ENCODE measurements around the gene XXYLT1.

The XXYLT1 gene

GRCh38 chr3:195249858-195250464 is 21.0 kb downstream of the XXYLT1 start:
- H3K4me3 ChIP-seq (replicated peaks; ENCODE audit: low read depth, low read length), result no peak overlapping the region
- DNase-seq (ENCODE audit: extremely low read depth, low read depth), result no peak
- no peak for TF ChIP-seq CTCF (IDR thresholded peaks at IDR 0.05; ENCODE audit: low read depth, low read length, missing control alignments)

GRCh38 chr3:195249057-195249770 is 21.7 kb downstream of the XXYLT1 start:
- H3K4me3 ChIP-seq (replicated peaks; ENCODE audit: low read depth, low read length), result no peak overlapping the region
- TF ChIP-seq CTCF (IDR thresholded peaks at IDR 0.05; ENCODE audit: low read depth, low read length, missing control alignments), result no peak
- no peak for DNase-seq (ENCODE audit: extremely low read depth, low read depth)

GRCh38 chr3:195248281-195248680 is 22.7 kb downstream of the XXYLT1 start:
- no peak overlapping the region for H3K4me3 ChIP-seq (replicated peaks; ENCODE audit: low read depth, low read length)
- no peak for TF ChIP-seq CTCF (IDR thresholded peaks at IDR 0.05; ENCODE audit: low read depth, low read length, missing control alignments)
- DNase-seq (ENCODE audit: extremely low read depth, low read depth), result no peak

GRCh38 chr3:195247863-195248189 is 23.1 kb downstream of the XXYLT1 start:
- no peak for TF ChIP-seq CTCF (IDR thresholded peaks at IDR 0.05; ENCODE audit: low read depth, low read length, missing control alignments)
- DNase-seq (ENCODE audit: extremely low read depth, low read depth), result no peak
- H3K4me3 ChIP-seq (replicated peaks; ENCODE audit: low read depth, low read length), result no peak overlapping the region

- no peak overlapping the region for H3K4me3 ChIP-seq (replicated peaks; ENCODE audit: low read depth, low read length)
- TF ChIP-seq CTCF (IDR thresholded peaks at IDR 0.05; ENCODE audit: low read depth, low read length, missing control alignments), result no peak
- no peak for DNase-seq (ENCODE audit: extremely low read depth, low read depth)
Measured at GRCh38 chr3:195247086-195247862, 23.7 kb downstream of the XXYLT1 start.

GRCh38 chr3:195246581-195246995 is 24.4 kb downstream of the XXYLT1 start:
- DNase-seq (ENCODE audit: extremely low read depth, low read depth), result no peak
- no peak for TF ChIP-seq CTCF (IDR thresholded peaks at IDR 0.05; ENCODE audit: low read depth, low read length, missing control alignments)
- no peak overlapping the region for H3K4me3 ChIP-seq (replicated peaks; ENCODE audit: low read depth, low read length)

All from HFF-Myc (cell line).